Suppressor macrophage (primary cell): Measurements from ENCODE around the gene NSUN2.
"Not testable (repeated sequence)": the region's sequence is repeated elsewhere in the genome, so short reads cannot be mapped to it uniquely, and the experiment has no call there.

Experiments
- DNase-seq, 4 experiments: peaks; one replicate each; pipeline ENCODE4 v3.0.0-alpha.2; 2020 to 2022
- total RNA-seq, 17 experiments: gene quantifications; one replicate each; lab custom pipeline; 2026; ENCODE audit warnings: mixed read lengths in 6 of 17, inconsistent platforms in 3 of 17; lab: John Stamatoyannopoulos, UW

The NSUN2 gene
- total RNA-seq, result 47.7 to 119 (median 85.4) reads per million in 17 experiments

- peak; percentile 95 to 99 (median 98) for DNase-seq
Measured at GRCh38 chr5:6632888-6633468, at the start of gene NSUN2, which contains the start of gene SRD5A1. Gene NSUN2, minus strand, starts transcription at chr5:6633044. Its CDS starts 65 bp downstream, at chr5:6632979. Gene SRD5A1, plus strand, starts transcription at chr5:6633440. Its CDS starts 137 bp downstream, at chr5:6633577.

GRCh38 chr5:6682239-6682638, 49.4 kb upstream of the NSUN2 start:
- no peak for DNase-seq

DNA sequence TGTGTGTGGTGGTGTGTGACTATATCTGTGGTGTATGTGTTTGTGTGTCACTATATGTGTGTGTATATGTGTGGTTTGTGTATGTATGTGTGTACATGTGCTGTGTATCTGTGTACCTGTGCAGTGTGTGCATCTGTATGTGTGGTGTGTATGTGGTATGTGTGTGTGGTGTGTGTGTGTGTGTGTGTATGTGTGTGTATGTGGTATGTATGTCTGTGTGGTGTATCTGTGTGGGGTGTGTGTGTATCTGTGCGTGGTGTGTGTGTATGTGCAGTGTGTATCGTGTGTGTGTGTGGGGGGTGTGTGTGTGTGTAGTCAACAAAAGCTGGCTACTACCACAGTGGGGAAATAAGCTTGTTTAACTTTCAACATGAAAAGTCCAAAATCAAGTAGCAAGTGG, 48.8 kb upstream of the NSUN2 start:
- no peak for DNase-seq

- no peak for DNase-seq
Measured at GRCh38 chr5:6680922-6681321, 48.1 kb upstream of the NSUN2 start.

DNA sequence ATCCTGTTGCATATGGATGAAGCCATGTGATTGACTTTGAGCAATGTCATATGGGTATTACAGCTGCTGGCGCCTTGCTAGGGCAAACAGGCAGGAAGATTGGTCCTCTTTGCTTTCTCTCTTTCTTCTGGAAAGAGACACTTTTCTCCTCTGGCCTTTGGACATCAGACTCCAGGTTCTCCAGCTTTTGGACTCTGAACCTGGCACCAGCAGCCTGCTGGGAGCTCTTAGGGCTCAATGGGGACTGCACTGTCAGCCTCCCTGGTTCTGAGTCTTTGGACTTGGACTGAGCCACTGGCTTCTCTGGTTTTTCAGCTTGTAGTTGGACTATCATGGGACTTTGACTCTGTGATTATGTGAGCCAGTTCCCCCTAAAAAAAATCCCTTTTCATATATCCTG, 45.5 kb upstream of the NSUN2 start:
- no peak for DNase-seq

DNA sequence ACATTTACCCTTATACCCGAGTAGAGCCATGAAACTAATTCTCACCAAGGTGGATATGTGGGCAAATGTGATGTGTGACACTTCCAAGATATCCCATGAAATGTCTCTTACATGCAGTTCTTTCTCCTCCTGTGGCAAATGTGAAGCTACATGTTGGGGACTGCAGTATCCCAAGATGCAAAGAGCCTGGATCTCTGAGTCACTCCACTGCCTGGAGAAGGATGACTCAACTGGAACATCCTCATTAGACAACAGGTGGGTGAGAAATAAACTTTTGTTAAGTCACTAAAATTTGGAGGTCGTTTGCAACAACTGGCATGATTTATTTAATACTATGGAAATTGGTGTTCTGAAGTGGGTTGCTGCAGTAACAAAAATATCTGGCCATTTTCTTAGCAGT, 43.9 kb upstream of the NSUN2 start:
- no peak for DNase-seq

DNA sequence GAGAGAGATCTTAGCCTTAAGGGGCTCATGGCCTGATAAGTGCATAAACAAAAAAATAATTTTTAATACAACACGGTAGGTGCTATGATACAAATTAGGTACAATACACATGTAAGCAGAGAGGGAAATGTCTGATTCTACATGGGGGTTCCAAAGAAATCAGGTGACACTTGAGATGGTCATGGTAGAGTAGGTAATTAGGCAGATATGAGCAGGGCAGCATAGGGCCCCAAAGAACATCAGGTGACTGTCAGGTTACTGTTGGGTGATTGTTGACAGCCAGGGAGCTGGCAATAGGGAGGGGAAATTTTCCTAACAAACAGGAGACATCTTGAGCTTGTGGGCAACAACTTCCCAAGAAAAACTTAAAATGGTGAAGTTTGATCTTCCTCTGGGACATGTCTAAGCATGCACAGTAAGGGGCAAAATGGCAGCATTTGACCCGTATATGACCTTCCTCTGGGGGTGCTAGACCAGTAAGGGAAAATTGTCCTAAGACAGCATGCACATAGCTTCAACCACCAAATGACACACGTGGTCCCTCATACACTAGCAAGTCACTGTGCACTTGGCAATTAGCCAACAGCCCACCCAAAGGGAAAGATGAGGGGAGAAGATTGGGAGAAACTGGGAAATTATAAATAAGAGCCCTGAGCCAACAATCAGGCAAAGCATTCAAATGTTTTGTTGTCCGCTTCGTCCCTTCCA, 43.1 kb upstream of the NSUN2 start:
- DNase-seq, result peak in 1 of 4 experiments; percentile 4

- no peak for DNase-seq
Measured at GRCh38 chr5:6674886-6675285, 42.0 kb upstream of the NSUN2 start.

- no peak for DNase-seq
Measured at GRCh38 chr5:6674421-6674820, 41.6 kb upstream of the NSUN2 start.

DNA sequence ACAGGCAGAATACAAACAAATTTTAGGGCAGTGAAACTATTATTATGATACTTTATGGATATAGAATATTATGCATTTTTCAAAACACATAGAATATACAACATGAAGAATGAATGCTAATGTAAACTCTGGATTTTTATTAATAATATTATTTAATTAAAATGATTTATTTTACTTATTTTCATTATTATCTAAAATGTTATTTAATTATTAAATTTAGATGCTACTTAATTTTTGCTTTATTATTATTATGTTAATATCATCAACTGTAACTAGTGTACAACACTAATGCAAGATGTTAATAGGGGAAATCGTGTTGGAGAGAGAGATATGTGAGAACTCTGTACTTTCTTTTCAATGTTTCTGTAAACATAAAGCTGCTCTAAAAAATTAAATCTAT, 41.1 kb upstream of the NSUN2 start:
- no peak for DNase-seq

GRCh38 chr5:6673031-6673430, 40.2 kb upstream of the NSUN2 start:
- DNase-seq, result no peak

DNA sequence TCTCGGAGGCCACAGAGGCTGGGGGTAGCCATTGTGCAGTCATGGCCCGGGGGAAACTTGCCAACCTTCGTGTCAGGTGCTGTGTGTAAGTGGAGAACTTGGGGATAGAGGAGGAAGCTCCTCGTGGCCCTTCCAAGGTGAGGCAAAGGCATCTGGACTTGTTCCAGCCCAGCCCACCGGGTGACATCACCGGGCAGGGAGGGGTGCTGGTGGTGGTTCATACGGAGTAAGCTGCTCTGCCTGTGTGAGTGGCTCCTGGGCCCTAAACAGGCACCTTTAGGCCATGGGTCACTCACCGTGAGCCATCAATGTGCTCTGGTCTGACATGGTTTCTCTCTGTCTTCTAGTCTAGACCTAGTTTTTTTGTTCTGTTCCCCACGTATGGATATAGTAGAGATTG, 35.9 kb upstream of the NSUN2 start:
- DNase-seq, result not testable (repeated sequence)

DNA sequence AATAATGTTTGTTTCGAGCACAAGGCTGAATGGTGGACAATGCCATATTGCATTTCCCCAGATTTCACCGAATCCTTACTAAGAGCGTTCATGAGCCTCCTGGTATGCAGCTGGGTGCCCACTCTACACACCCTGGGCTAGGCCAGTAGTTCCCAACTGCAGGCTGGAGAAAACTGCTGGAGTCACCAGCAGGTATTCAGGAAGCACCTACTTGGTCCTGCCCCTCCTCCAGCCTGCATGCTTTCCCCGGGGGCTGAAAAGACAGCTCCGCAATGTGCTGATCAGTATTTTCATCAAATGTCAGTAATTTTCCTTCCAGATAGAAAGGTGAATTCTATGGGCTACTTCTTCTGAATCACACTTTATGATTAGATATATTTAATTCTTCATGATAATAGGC, 34.8 kb upstream of the NSUN2 start:
- no peak for DNase-seq

DNA sequence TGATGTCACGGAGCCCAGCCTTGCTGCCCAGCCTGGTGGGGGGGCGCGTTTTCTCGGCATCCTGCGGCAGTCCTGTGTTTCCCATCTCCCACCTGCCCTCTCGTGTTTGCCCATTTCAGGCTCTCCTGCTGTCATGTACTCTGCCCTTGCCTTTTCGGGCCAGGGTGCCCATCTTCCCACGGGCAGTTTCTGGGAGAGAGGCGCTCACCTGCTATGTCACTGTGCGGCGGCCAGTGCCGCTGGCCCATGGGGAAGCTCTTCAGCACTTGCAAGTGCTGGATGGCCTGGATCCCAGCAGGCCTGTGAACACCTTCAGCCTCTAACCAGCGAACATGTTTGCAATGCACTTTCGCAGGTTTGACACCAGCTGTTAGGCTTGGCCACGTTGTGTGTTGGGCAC, 33.9 kb upstream of the NSUN2 start:
- no peak for DNase-seq

DNA sequence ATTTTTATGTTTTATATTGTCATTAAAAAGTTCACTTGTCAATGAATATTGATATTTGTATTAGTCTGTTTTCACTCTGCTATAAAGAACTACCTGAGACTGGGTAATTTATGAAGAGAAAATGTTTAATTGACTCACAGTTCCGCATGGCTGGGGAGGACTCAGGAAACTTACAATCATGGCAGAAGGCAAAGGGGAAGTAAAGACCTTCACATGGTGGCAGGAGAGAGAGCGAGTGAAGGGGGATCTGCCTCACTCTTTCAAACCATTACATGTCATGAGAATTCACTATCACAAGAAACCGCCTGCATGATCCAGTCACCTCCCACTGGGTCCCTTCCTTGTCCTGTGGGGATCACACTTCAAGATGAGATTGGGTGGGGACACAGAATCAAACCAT, 27.8 kb upstream of the NSUN2 start:
- no peak for DNase-seq

GRCh38 chr5:6659941-6660684, 27.3 kb upstream of the NSUN2 start:
- no peak for DNase-seq

DNA sequence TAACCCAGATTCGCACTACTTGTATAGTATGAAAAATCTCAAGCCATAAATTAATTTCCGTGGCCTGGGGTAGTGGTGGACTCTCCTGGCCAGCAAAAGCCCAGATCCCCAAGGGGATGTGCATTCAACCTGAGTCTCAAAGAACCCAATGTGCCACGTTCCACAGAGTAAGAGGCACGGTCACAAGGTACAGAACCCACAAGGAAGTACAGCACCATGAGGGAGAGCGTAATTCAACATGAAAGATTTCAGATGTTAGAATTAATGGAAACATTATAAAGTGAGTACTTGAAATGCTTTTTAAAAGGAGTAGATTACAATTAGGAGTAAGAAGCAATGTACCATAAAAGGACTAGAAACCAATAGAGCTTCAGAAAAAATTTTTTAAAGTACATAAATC, 23.8 kb upstream of the NSUN2 start:
- DNase-seq, result no peak

DNA sequence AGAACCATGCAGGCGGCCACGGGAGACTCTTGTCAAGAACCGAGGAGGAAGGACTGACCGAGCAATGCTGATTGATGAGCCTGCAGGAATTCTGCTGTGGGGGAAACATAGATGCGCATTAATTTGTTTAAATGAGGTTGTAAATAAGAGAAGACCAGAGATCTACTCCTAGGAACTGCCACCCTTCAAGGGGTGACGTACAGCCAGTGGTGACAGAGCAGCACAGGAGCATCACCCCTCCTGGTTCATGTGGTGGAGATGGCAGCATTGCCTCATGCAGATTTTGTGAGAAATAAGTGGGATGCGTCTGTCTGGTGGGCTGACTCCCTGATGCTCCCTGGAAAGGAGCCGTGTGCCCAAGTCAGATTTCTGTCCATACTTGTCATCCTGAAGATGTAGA, 22.6 kb upstream of the NSUN2 start:
- no peak for DNase-seq

- no peak for DNase-seq
Measured at GRCh38 chr5:6652025-6652424, 19.2 kb upstream of the NSUN2 start.

DNA sequence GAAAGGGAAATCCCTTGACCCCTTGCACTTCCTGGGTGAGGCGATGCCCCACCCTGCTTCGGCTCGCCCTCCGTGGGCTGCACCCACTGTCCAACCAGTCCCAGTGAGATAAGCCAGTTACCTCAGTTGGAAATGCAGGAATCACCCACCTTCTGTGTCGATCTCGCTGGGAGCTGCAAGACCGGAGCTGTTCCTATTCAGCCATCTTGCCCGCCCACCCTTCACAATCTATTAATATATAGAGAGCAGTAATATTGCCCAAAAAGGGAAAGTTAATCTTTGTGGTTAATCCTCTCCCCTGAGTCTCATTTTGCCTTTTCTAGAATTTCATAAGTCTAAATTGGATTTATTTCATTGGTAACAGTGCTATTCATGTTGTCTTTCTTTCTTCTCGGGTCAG, 16.8 kb upstream of the NSUN2 start:
- DNase-seq, result no peak

- no peak for DNase-seq
Measured at GRCh38 chr5:6649186-6649585, 16.3 kb upstream of the NSUN2 start.

DNA sequence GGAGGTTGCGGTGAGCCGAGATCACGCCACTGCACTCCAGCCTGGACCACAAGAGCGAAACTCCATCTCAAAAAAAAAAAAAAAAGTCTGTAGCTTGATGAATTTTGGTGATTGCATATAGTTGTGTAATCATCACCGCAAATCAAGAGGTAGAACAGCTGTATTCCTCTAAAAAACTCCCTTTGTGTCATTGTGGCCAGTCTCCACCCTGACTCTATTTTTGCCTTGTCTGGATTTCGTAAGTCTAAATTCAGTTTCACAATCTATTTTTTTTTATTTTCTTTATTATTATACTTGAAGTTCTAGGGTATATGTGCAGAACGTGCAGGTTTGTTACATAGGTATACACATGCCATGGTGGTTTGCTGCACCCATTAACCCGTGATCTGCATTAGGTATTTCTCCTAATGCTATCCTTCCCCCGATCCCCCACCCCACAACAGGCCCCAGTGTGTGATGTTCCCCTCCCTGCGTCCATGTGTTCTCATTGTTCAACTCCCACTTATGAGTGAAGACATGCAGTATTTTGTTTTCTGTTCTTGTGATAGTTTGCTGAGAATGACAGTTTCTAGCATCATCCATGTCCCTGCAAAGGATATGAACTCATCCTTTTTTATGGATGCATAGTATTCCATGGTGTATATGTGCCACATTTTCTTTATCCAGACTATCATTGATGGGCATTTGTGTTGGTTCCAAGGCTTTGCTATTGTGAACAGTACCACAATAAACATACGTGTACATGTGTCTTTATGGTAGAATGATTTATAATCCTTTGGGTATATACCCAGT, 12.9 kb upstream of the NSUN2 start:
- peak; percentile 15 to 73 (median 50) for DNase-seq

DNA sequence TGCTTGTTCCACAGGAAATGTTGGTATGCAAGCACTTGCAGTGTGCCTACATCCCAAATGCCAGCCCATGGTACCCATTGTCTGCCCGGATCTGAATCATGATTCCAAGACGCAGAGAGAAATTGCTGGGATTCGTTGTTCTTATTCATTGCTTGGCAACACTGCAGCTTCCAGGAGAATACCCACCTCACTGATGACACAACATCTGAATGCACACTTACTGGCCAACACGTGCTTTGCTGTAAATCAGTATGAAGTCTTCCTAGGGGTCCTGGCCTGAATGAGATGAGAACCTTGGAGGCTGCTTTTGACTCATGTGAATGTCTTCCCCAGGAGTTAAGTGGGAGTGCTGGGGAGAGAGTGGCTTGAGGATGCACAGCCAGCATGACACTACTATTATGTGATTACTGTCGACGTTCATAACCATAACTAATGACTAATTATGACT, 12.0 kb upstream of the NSUN2 start:
- DNase-seq, result no peak
